Head of caudate nucleus (tissue), 42 donors: ENCODE measurements around the gene HIVEP3.

Source experiments
- DNase-seq, 42 donors: peaks; one replicate each; pipeline versions ENCODE4 v3.0.0 to v3.0.0-alpha.2; 2020 to 2021; ENCODE audit warnings: mixed read lengths in 7 of 42
- intact Hi-C: fragments of 100-400 bp; cut with DNase I; formaldehyde crosslinking; loops from one replicate; pipeline ENCODE4 v1.15.0; 2022

The HIVEP3 gene

GRCh38 chr1:41662061-41662764 is 256.5 kb downstream of the HIVEP3 start:
- intact Hi-C loops: loop anchor here (5.0 kb wide), 1 partner anchor 90 kb away; no protein-coding TSS in a partner anchor

DNA sequence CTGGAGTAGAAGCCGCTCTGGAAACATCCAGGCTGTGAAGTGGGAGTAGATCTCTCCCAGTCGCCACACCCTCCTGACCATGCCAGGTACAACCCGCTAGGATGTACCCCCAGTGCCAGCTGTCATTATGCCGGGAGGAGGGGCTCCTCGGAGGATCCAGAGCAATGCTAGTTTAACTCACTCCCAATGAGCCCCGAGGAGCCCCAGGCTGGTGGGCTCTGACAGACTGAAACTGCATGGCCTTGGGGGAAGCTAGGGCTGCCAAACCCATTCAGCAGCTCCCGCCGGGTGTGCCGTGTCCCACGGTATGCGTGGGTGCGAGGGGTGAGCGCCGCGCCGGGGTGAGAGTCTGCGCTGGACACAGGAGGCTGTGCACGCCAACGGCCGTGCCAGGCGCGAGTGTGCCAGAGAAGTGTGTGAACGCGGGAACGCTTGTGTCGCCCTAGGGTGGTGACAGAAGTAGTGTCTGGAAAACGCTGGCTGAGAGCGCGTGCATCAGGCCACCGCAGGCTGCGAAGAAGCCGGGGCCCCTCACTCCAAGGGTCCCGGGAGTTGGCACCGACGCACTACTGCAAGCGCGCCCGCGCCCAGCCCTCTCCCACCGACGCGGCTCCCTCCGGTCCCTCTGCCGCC is 257.2 kb downstream of the HIVEP3 start:
- intact Hi-C loops: loop anchor here (5.0 kb wide), 1 partner anchor 89 kb away; no protein-coding TSS in a partner anchor
- peak in 18 of 42 donors; percentile 10 to 53 (median 36) for DNase-seq

More at GRCh38 chr1:41662061-41662764, 256.5 kb downstream of the HIVEP3 start:
- peak in 40 of 42 donors; percentile 33 to 84 (median 65) for DNase-seq

DNA sequence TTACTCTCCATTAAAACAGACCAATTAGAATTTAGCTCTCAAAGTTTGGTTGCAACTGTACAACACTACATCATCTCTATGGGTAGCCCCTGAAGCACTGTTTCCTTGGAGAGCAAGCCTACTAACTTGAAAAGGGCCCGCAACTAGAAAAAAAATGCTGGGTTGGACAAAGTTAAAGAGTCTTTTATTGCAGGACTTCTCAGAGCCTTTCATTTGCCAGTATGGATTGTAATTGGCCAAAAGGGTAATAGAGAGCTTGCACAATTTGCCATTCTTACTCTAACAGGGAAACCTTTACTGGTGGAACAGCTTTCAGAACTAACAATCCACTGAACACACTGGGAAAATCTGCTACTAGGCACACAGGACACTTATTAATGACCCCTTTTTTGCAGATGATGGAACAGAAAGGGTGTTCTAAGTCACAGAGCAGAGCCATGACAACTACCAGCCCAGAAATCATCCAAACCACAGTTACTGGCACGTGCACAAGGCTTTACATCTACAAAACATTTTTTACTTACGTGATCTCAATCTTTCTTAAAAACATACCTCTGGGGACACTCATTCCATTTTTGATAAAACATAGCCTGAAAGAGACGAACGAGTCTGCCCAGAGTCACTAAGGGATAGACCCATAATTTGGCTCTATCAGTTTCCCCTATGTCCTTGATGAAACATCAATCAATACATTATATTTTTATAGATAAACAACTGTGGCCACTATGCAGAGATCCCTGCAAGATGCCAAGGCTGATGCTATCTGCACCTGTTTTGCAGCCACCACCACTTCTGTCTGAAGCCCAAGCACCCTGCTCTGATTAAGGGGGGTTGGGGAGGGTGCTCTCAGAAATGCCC is 257.9 kb downstream of the HIVEP3 start:
- intact Hi-C loops: loop anchor here (5.0 kb wide), 1 partner anchor 88 kb away; no protein-coding TSS in a partner anchor
- DNase-seq: no peak

DNA sequence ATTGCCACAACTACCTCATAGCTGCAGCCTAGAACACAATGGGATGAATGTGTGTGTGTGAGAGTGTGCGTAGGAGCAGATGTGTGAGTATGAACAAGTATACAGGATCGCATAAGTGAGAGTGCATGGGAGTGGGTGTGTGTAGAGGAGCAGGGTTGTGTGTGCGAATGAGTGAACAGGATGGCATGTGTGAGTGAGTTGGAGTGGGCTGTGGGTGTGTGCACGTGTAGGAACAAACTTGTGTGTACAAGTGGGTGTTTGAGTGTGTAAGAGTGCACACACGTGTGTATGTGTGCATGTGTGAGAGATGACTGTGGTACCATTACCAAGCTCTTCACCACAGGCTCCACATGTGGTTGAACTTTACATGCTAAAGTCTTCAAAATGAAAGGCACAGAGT is 258.8 kb downstream of the HIVEP3 start:
- intact Hi-C loops: loop anchor here (5.0 kb wide), 1 partner anchor 88 kb away; no protein-coding TSS in a partner anchor
- no peak for DNase-seq

GRCh38 chr1:41659159-41659495 is 259.6 kb downstream of the HIVEP3 start:
- DNase-seq: peak in 6 of 42 donors; percentile 44 to 64 (median 52)
- intact Hi-C loops: no loop called here

- peak in 21 of 42 donors; percentile 26 to 70 (median 41) for DNase-seq
These were observed 260.1 kb downstream of the HIVEP3 start for GRCh38 chr1:41658431-41659158.

DNA sequence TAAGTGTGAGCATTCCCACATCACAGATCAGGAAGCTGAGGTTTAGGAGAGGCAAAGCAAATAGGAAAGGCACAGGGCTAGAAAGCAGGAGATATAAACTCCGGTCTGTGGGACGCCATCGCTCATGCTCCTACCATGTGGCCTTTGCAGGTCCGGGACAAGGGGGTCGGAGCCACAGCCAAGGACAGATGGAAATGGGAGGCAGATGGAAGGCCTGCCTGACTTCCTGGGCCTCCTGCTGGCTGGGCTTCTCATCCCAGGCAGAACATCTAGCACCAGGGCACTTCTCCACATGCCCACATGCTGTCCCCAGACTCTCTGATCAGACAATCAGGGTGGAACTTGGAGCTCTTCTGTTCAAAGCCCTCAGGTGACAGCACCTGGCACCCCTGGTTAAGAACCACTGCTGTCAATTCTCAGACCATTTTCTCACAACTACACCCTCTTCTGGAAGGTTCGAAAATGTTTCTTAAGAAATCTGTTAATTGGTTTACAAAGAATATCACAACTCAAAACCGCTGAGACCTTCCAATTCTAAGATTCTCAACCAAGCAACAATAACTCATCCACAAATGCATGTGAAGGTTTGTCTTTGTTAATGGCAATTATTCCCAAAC is 260.9 kb downstream of the HIVEP3 start:
- no peak for DNase-seq
- intact Hi-C loops: no loop called here

More at GRCh38 chr1:41658431-41659158, 260.1 kb downstream of the HIVEP3 start:
- intact Hi-C loops: no loop called here

DNA sequence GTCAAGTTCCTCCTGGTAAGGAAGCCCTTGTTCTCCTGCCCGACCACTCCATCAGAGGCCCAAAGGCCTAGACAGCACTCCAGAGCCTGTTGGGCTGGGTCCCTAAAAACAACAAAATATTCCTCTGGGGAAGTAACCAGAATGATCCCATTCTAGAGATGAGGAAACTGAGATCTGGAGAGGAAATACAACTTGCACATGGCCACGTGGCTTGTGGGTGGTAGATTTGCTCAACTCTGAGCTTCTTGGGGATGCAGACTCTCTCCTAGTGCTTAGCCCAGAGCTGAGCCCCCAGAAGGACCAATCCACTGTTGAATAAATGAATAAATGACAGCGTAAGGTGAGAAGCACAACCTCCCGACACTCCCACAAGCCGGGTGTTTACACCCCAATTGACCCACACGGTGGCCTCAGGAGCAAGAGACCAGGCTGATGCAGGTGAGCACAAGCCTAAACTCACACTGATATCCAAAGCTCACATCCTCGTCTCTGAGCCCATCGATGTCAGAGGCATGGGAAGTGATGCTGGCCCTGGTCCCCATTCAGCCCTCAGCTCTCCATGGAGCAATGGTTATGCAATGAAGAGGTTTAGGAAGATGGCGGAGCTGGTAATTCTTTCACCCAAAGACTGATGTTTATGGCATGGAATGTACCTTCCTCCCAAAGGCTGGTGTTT is 261.8 kb downstream of the HIVEP3 start:
- peak in 1 of 42 donors; percentile 5 for DNase-seq
- intact Hi-C loops: no loop called here

GRCh38 chr1:41656068-41656467 is 262.7 kb downstream of the HIVEP3 start:
- intact Hi-C loops: no loop called here
- DNase-seq: peak in 1 of 42 donors; percentile 47

DNA sequence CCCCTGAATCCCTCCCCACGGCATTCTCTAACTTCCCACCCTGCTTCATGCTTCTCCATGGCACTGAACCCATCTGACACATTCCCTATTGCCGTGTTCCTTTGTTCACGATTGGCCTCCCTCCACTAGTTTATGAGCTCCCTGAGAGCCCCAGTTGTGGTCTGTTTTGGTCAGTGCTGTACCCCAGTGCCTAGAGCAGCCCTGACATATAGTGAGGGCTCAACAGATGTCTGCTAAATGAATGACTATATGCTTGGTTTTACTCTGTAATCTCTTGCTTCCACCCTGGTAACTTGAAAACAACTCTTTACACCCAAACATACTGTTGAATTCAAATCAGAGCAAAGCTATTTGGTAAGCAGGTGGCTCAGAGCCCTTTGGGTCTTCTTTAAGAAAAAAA is 263.1 kb downstream of the HIVEP3 start:
- DNase-seq: no peak
- intact Hi-C loops: no loop called here

DNA sequence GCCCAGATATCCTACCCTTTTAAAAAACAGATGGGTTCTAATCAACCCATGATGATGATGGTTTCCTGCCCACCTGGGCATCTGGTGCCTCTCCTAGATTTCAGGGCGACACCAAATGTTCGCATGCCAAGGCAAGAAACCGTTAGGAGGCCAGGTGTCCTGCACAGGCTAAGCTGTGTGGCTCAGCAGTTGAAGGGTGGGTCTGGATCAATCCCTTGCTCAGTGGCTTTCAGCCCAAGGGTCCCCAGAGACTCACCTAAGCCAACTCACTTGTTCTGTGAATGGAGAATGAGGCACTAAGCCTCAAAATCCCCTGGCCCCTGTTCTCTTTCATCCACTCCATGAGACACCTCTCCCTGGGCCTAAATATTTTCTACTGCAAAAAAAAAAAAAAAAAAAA is 265.1 kb downstream of the HIVEP3 start:
- intact Hi-C loops: no loop called here

GRCh38 chr1:41652384-41653265 is 266.1 kb downstream of the HIVEP3 start:
- DNase-seq: peak in 2 of 42 donors; percentile 19 to 29
- intact Hi-C loops: no loop called here

More for the DNA sequence above, 265.1 kb downstream of the HIVEP3 start:
- DNase-seq: peak in 1 of 42 donors; percentile 3

- DNase-seq: peak in 7 of 42 donors; percentile 20 to 56 (median 40)
These were observed 268.5 kb downstream of the HIVEP3 start for GRCh38 chr1:41650028-41650880.

GRCh38 chr1:41649396-41650027 is 269.2 kb downstream of the HIVEP3 start:
- DNase-seq: peak in 2 of 42 donors; percentile 9 to 21
- intact Hi-C loops: no loop called here

More at GRCh38 chr1:41650028-41650880, 268.5 kb downstream of the HIVEP3 start:
- intact Hi-C loops: no loop called here

- DNase-seq: peak in 2 of 42 donors; percentile 2 to 23
- intact Hi-C loops: no loop called here
These were observed 269.9 kb downstream of the HIVEP3 start for GRCh38 chr1:41648844-41649243.
